Thyroid gland (tissue), 4 donors: ENCODE data around the gene RABIF.

Experiments
- CTCF ChIP-seq, 6 experiments: fragments of 200-600 bp in 3 of 6; fragments of 450-650 bp in 3 of 6; sonication (generic) in 3 of 6; IDR thresholded peaks; one replicate each; pipeline ENCODE4 v1.5.1; 2016 to 2019; ENCODE audit warnings: antibody characterized with exemption in 6 of 6, mild to moderate bottlenecking in 2 of 6, inconsistent platforms in 1 of 6, moderate library complexity in 1 of 6
- POLR2A ChIP-seq, 2 donors: fragments of 450-650 bp; IDR thresholded peaks; one replicate each; pipeline ENCODE4 v1.6.1; 2017; ENCODE audit warnings: antibody characterized with exemption in 2 of 2, mild to moderate bottlenecking in 2 of 2, moderate library complexity in 1 of 2

GRCh38 chr1:202890392-202890791 is 1.4 kb upstream of the RABIF start:
- TF ChIP-seq CTCF (IDR thresholded peaks at IDR 0.05) (no peak), POLR2A (IDR thresholded peaks at IDR 0.05) (no peak)
